ENCODE results near the gene GPR27. TPM values are rescaled to one million over a fixed set of nuclear protein-coding genes. Genes with fewer than 3 reads are reported as not detected.

Gene GPR27
- total and polyA plus RNA-seq, 4 donors = 0.09 to 0.65 (median 0.17) TPM; not detected in 1

GRCh38 chr3:71742621-71743020 is 11.0 kb upstream of the GPR27 start:
- WGBS = 97% methylated on average over 1 of the region's 1 CpG
- no peak overlapping the region for H3K4me3 ChIP-seq (ENCODE audit: low read depth in 1 of 3, low read length in 3 of 3)
- H3K9me3 ChIP-seq (ENCODE audit: control insufficient read depth in 4 of 4, low read length in 3 of 4) = peaks cover 6 to 23% (median 11%) of the 10 kb centered on the region in 4 donors
- H3K9ac ChIP-seq (ENCODE audit: low read depth in 1 of 2, low read length in 2 of 2) = no peak overlapping the region
- H3K27me3 ChIP-seq (ENCODE audit: control insufficient read depth in 4 of 4, insufficient read depth in 4 of 4, low read length in 3 of 4) = no peaks in the 10 kb centered on the region
- no peaks in the 10 kb centered on the region for H3K36me3 ChIP-seq (ENCODE audit: control insufficient read depth in 4 of 4, insufficient read depth in 3 of 4, low read depth in 1 of 4, low read length in 3 of 4)
- no peak overlapping the region for H3K27ac ChIP-seq (ENCODE audit: low read depth in 1 of 2, low read length in 2 of 2)
- no peaks in the 10 kb centered on the region for H3K4me1 ChIP-seq (ENCODE audit: control insufficient read depth in 4 of 4, insufficient read depth in 4 of 4, low read length in 3 of 4)
- TF ChIP-seq JUND (IDR thresholded peaks at IDR 0.05) (no peak), HNF4A (conservative IDR thresholded peaks at IDR 0.05) (no peak), REST (IDR thresholded peaks at IDR 0.05) (no peak), TAF1 (conservative IDR thresholded peaks at IDR 0.05) (no peak), HNF4G (IDR thresholded peaks at IDR 0.05) (no peak), NR2F2 (IDR thresholded peaks at IDR 0.05) (no peak), FOXA1 (IDR thresholded peaks at IDR 0.05) (no peak), FOXA2 (IDR thresholded peaks at IDR 0.05) (no peak)
- TF ChIP-seq, protein P1, sequence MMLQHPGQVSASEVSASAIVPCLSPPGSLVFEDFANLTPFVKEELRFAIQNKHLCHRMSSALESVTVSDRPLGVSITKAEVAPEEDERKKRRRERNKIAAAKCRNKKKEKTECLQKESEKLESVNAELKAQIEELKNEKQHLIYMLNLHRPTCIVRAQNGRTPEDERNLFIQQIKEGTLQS (IDR thresholded peaks at IDR 0.05) = no peak
- TF ChIP-seq, protein P2, sequence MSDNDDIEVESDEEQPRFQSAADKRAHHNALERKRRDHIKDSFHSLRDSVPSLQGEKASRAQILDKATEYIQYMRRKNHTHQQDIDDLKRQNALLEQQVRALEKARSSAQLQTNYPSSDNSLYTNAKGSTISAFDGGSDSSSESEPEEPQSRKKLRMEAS (IDR thresholded peaks at IDR 0.05) = no peak
- DNase-seq (ENCODE audit: low spot score) = no peak

GRCh38 chr3:71744738-71745137 is 8.9 kb upstream of the GPR27 start:
- no peaks in the 10 kb centered on the region for H3K4me1 ChIP-seq (ENCODE audit: control insufficient read depth in 4 of 4, insufficient read depth in 4 of 4, low read length in 3 of 4)
- TF ChIP-seq HNF4G (IDR thresholded peaks at IDR 0.05) = no peak
- no peak for TF ChIP-seq CTCF (IDR thresholded peaks at IDR 0.05; ENCODE audit: low read depth, low read length, missing input control)
- H3K27me3 ChIP-seq (ENCODE audit: control insufficient read depth in 4 of 4, insufficient read depth in 4 of 4, low read length in 3 of 4) = no peaks in the 10 kb centered on the region
- DNase-seq (ENCODE audit: low spot score) = no peak
- H3K9me3 ChIP-seq (ENCODE audit: control insufficient read depth in 4 of 4, low read length in 3 of 4) = peaks cover 6 to 23% (median 11%) of the 10 kb centered on the region in 4 donors
- H3K9ac ChIP-seq (ENCODE audit: low read depth in 1 of 2, low read length in 2 of 2) = no peak overlapping the region
- 81% methylated on average over 3 of the region's 3 CpGs for WGBS
- no peaks in the 10 kb centered on the region for H3K36me3 ChIP-seq (ENCODE audit: control insufficient read depth in 4 of 4, insufficient read depth in 3 of 4, low read depth in 1 of 4, low read length in 3 of 4)
- H3K4me3 ChIP-seq (ENCODE audit: low read depth in 1 of 3, low read length in 3 of 3) = no peak overlapping the region
- H3K27ac ChIP-seq (ENCODE audit: low read depth in 1 of 2, low read length in 2 of 2) = no peak overlapping the region

GRCh38 chr3:71751602-71752001 is 2.1 kb upstream of the GPR27 start:
- Histone ChIP-seq H3K4me3 (ENCODE audit: low read depth in 1 of 3, low read length in 3 of 3) (no peak overlapping the region), H3K9ac (ENCODE audit: low read depth in 1 of 2, low read length in 2 of 2) (no peak overlapping the region), H3K36me3 (ENCODE audit: control insufficient read depth in 4 of 4, insufficient read depth in 3 of 4, low read depth in 1 of 4, low read length in 3 of 4) (no peaks in the 10 kb centered on the region), H3K4me1 (ENCODE audit: control insufficient read depth in 4 of 4, insufficient read depth in 4 of 4, low read length in 3 of 4) (peaks cover 4 to 14% (median 9%) of the 10 kb centered on the region in 4 donors), H3K9me3 (ENCODE audit: control insufficient read depth in 4 of 4, low read length in 3 of 4) (no peaks in the 10 kb centered on the region), H3K27ac (ENCODE audit: low read depth in 1 of 2, low read length in 2 of 2) (no peak overlapping the region), H3K27me3 (ENCODE audit: control insufficient read depth in 4 of 4, insufficient read depth in 4 of 4, low read length in 3 of 4) (peaks cover 0 to 21% (median 2%) of the 10 kb centered on the region in 4 donors)
- 78% methylated on average over 4 of the region's 4 CpGs for WGBS
- no peak for DNase-seq (ENCODE audit: low spot score)
- no peak for TF ChIP-seq HNF4A (conservative IDR thresholded peaks at IDR 0.05)
- TF ChIP-seq YY1 (IDR thresholded peaks at IDR 0.05) = no peak
- TF ChIP-seq, protein P1 (IDR thresholded peaks at IDR 0.05) = no peak
- TF ChIP-seq CTCF (IDR thresholded peaks at IDR 0.05; ENCODE audit: low read depth, low read length, missing input control) = no peak
- no peak for TF ChIP-seq SP1 (IDR thresholded peaks at IDR 0.05)
- TF ChIP-seq JUND (IDR thresholded peaks at IDR 0.05) = no peak
- no peak for TF ChIP-seq REST (IDR thresholded peaks at IDR 0.05)
- TF ChIP-seq GABPA (IDR thresholded peaks at IDR 0.05 in 1 of 2, conservative IDR thresholded peaks at IDR 0.05 in 1 of 2) = no peak
- no peak for TF ChIP-seq EGR1 (IDR thresholded peaks at IDR 0.05; ENCODE audit: low read depth in 2 of 2)

Measured in liver (tissue), 9 donors.